HepG2 (cell line): Measurements from ENCODE around the gene SEC14L5. TPM values are rescaled to one million over a fixed set of nuclear protein-coding genes. Genes with fewer than 3 reads are reported as not detected.

Experiments used
- AHR ChIP-seq: IDR thresholded peaks from 2 replicates; pipeline ENCODE4 v1.6.1; 2018; ENCODE audit warnings: missing genetic modification reagents, missing compliant biosample characterization
- ATF7 ChIP-seq, 2 experiments: fragments of 450-650 bp in 1 of 2; sonication (generic) in 1 of 2; formaldehyde crosslinking in 1 of 2; IDR thresholded peaks; 2 replicates each; pipeline versions ENCODE4 v1.4.0 to v1.6.1; 2016 to 2020; ENCODE audit warnings: antibody characterized with exemption in 1 of 2, mild to moderate bottlenecking in 1 of 2, missing genetic modification reagents in 1 of 2
- HNF4G ChIP-seq, 2 experiments: sonication (generic) in 1 of 2; formaldehyde crosslinking in 1 of 2; IDR thresholded peaks; 2 replicates each; pipeline versions ENCODE4 v1.4.0 to v1.6.1; 2011 to 2020; ENCODE audit warnings: borderline replicate concordance in 2 of 2, low read depth in 2 of 2, mild to moderate bottlenecking in 2 of 2, low read length in 1 of 2, missing genetic modification reagents in 1 of 2, moderate library complexity in 1 of 2
- REL ChIP-seq: sonication (generic); formaldehyde crosslinking; conservative IDR thresholded peaks from 2 replicates; pipeline ENCODE4 v1.8.0; 2022; ENCODE audit warnings: mild to moderate bottlenecking, missing genetic modification reagents, moderate library complexity
- SP2 ChIP-seq: sonication (generic); formaldehyde crosslinking; IDR thresholded peaks from 2 replicates; pipeline ENCODE4 v1.5.1; 2020; ENCODE audit warnings: mild to moderate bottlenecking, missing genetic modification reagents
- SRF ChIP-seq: IDR thresholded peaks from 2 replicates; pipeline ENCODE4 v1.6.1; 2011; ENCODE audit warnings: mild to moderate bottlenecking, low read depth, low read length, moderate library complexity
- TOE1 ChIP-seq: sonication (generic); formaldehyde crosslinking; IDR thresholded peaks from 2 replicates; pipeline ENCODE4 v1.4.0; 2020; ENCODE audit warnings: mild to moderate bottlenecking, missing genetic modification reagents
- ZNF230 ChIP-seq: sonication (generic); formaldehyde crosslinking; IDR thresholded peaks from 2 replicates; pipeline ENCODE4 v1.4.0; 2020; ENCODE audit warnings: mild to moderate bottlenecking, missing genetic modification reagents
- ZNF317 ChIP-seq: sonication (generic); formaldehyde crosslinking; IDR thresholded peaks from 2 replicates; pipeline ENCODE4 v1.5.0; 2020; ENCODE audit warnings: mild to moderate bottlenecking, missing genetic modification reagents
- ZNF33B ChIP-seq: sonication (generic); formaldehyde crosslinking; IDR thresholded peaks from 2 replicates; pipeline ENCODE4 v1.5.1; 2020; ENCODE audit warnings: mild to moderate bottlenecking, missing genetic modification reagents
- ZNF432 ChIP-seq: sonication (generic); formaldehyde crosslinking; IDR thresholded peaks from 2 replicates; pipeline ENCODE4 v1.5.0; 2020; ENCODE audit warnings: missing genetic modification reagents, mild to moderate bottlenecking, borderline replicate concordance
- ZNF530 ChIP-seq: sonication (generic); formaldehyde crosslinking; IDR thresholded peaks from 2 replicates; pipeline ENCODE4 v1.5.0; 2020; ENCODE audit warnings: low read depth, mild to moderate bottlenecking, missing genetic modification reagents
- ZNF558 ChIP-seq: sonication (generic); formaldehyde crosslinking; IDR thresholded peaks from 2 replicates; pipeline ENCODE4 v1.9.0; 2022; ENCODE audit warnings: mild to moderate bottlenecking, missing genetic modification reagents, borderline replicate concordance
- polyA plus RNA-seq, 8 experiments: library from polyadenylated mRNA; depleted of rRNA in 3 of 8; stranded (reverse) in 7 of 8; unstranded in 1 of 8; fragments of >200 nt; fragmentation: Illumina TruSeq in 4 of 8; extraction: Trizol in 4 of 8; gene quantifications; 2 replicates each; pipeline versions ENCODE4 v1.2.1 to v1.2.3, GENCODE V29; 2011 to 2016; ENCODE audit warnings: low read depth in 4 of 8, missing spikeins in 1 of 8, mixed read lengths in 1 of 8; ENCODE audit not compliant: insufficient read depth in 1 of 8
- total RNA-seq, 5 experiments: library from RNA; depleted of rRNA; stranded (reverse); fragments of >200 nt; fragmentation: Illumina TruSeq; extraction: Trizol; gene quantifications; 2 replicates each; pipeline ENCODE4 v1.2.3, GENCODE V29; 2016; ENCODE audit warnings: low read depth in 1 of 5
- TF ChIP-seq, protein P1 (sequence below): sonication (generic); formaldehyde crosslinking; IDR thresholded peaks from 2 replicates; pipeline ENCODE4 v1.8.1; 2023; ENCODE audit warnings: mild to moderate bottlenecking, missing genetic modification reagents
- TF ChIP-seq, protein P2 (sequence below): sonication (generic); formaldehyde crosslinking; IDR thresholded peaks from 2 replicates; pipeline ENCODE4 v1.5.1; 2020; ENCODE audit warnings: mild to moderate bottlenecking, missing genetic modification reagents
- TF ChIP-seq, protein P3 (sequence below): sonication (generic); formaldehyde crosslinking; IDR thresholded peaks from 2 replicates; pipeline ENCODE4 v1.4.0; 2020; ENCODE audit warnings: mild to moderate bottlenecking, missing genetic modification reagents
- TF ChIP-seq, protein P4 (sequence below): sonication (generic); formaldehyde crosslinking; IDR thresholded peaks from 2 replicates; pipeline ENCODE4 v1.4.0; 2020; ENCODE audit warnings: missing genetic modification reagents, mild to moderate bottlenecking, borderline replicate concordance

SEC14L5 gene
- total and polyA plus RNA-seq, 2 of the 13 experiments (the other 11 are each of a cell fraction or from before 2014, with no cell fraction given), result 0.40 to 0.42 TPM

DNA sequence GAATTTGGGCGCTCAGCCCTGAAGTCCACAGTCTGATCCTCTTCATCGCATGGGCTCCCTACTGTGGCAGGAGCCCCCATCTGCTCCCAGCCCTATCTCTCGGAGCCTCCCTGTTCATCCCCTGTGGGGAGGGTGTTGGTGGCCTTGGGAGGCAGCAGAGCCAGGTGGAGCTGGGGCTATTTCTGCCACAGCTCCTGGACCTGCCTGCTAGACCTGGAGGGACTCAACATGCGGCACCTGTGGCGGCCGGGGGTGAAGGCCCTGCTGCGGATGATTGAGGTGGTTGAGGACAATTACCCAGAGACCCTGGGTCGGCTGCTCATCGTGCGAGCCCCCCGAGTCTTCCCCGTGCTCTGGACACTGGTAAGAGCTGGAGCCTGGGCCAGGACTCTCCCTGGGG, 45.1 kb downstream of the SEC14L5 start (continued):
- TF ChIP-seq, protein P1, sequence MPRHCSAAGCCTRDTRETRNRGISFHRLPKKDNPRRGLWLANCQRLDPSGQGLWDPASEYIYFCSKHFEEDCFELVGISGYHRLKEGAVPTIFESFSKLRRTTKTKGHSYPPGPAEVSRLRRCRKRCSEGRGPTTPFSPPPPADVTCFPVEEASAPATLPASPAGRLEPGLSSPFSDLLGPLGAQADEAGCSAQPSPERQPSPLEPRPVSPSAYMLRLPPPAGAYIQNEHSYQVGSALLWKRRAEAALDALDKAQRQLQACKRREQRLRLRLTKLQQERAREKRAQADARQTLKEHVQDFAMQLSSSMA (CRISPR knock-in tag), result no peak
- TF ChIP-seq ZNF317 (CRISPR knock-in tag) (no peak), SP2 (CRISPR knock-in tag) (no peak), AHR (CRISPR knock-in tag) (peak; percentile 26; the same call in 1 of the 2 replicates), ZNF230 (CRISPR knock-in tag) (no peak), ZNF432 (no peak), ZNF558 (CRISPR knock-in tag) (no peak), ATF7 (IDR thresholded peaks at IDR 0.05) (no peak), ATF7 (CRISPR knock-in tag; IDR thresholded peaks at IDR 0.05) (no peak), REL (CRISPR knock-in tag) (no peak), ZNF33B (CRISPR knock-in tag) (no peak), SRF (no peak), HNF4G (IDR thresholded peaks at IDR 0.05; ENCODE audit: borderline replicate concordance, low read depth, low read length) (no peak), HNF4G (CRISPR knock-in tag; IDR thresholded peaks at IDR 0.05; ENCODE audit: borderline replicate concordance, low read depth) (no peak), TOE1 (CRISPR knock-in tag) (no peak), ZNF530 (no peak)
- TF ChIP-seq, protein P2, sequence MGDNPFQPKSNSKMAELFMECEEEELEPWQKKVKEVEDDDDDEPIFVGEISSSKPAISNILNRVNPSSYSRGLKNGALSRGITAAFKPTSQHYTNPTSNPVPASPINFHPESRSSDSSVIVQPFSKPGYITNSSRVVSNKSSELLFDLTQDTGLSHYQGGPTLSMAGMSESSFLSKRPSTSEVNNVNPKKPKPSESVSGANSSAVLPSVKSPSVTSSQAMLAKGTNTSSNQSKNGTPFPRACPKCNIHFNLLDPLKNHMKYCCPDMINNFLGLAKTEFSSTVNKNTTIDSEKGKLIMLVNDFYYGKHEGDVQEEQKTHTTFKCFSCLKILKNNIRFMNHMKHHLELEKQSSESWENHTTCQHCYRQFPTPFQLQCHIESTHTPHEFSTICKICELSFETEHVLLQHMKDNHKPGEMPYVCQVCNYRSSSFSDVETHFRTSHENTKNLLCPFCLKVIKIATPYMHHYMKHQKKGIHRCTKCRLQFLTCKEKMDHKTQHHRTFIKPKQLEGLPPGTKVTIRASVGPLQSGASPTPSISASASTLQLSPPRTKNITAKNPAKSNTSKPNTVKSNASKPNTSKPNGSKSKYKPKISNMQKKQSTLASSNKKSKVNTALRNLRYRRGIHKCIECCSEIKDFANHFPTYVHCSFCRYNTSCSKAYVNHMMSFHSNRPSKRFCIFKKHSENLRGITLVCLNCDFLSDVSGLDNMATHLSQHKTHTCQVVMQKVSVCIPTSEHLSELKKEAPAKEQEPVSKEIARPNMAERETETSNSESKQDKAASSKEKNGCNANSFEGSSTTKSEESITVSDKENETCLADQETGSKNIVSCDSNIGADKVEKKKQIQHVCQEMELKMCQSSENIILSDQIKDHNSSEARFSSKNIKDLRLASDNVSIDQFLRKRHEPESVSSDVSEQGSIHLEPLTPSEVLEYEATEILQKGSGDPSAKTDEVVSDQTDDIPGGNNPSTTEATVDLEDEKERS (CRISPR knock-in tag), result no peak
- TF ChIP-seq, protein P3, sequence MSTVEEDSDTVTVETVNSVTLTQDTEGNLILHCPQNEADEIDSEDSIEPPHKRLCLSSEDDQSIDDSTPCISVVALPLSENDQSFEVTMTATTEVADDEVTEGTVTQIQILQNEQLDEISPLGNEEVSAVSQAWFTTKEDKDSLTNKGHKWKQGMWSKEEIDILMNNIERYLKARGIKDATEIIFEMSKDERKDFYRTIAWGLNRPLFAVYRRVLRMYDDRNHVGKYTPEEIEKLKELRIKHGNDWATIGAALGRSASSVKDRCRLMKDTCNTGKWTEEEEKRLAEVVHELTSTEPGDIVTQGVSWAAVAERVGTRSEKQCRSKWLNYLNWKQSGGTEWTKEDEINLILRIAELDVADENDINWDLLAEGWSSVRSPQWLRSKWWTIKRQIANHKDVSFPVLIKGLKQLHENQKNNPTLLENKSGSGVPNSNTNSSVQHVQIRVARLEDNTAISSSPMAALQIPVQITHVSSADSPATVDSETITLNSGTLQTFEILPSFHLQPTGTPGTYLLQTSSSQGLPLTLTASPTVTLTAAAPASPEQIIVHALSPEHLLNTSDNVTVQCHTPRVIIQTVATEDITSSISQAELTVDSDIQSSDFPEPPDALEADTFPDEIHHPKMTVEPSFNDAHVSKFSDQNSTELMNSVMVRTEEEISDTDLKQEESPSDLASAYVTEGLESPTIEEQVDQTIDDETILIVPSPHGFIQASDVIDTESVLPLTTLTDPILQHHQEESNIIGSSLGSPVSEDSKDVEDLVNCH, result no peak
- TF ChIP-seq, protein P4, sequence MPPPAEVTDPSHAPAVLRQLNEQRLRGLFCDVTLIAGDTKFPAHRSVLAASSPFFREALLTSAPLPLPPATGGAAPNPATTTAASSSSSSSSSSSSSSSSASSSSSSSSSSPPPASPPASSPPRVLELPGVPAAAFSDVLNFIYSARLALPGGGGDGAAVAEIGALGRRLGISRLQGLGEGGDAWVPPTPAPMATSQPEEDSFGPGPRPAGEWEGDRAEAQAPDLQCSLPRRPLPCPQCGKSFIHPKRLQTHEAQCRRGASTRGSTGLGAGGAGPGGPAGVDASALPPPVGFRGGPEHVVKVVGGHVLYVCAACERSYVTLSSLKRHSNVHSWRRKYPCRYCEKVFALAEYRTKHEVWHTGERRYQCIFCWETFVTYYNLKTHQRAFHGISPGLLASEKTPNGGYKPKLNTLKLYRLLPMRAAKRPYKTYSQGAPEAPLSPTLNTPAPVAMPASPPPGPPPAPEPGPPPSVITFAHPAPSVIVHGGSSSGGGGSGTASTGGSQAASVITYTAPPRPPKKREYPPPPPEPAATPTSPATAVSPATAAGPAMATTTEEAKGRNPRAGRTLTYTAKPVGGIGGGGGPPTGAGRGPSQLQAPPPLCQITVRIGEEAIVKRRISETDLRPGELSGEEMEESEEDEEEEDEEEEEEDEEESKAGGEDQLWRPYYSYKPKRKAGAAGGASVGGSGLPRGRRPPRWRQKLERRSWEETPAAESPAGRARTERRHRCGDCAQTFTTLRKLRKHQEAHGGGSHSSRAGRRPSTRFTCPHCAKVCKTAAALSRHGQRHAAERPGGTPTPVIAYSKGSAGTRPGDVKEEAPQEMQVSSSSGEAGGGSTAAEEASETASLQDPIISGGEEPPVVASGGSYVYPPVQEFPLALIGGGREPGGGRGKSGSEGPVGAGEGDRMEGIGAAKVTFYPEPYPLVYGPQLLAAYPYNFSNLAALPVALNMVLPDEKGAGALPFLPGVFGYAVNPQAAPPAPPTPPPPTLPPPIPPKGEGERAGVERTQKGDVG, result no peak
